Transverse colon (tissue), 4 donors: ENCODE results near the gene P4HB. TPM values are rescaled to one million over a fixed set of nuclear protein-coding genes. Genes with fewer than 3 reads are reported as not detected.

Experiments
- DNase-seq: peaks from one replicate; pipeline ENCODE4 v3.0.0-alpha.2; 2019
- H3K27ac ChIP-seq, 4 donors: fragments of 200-600 bp; sonication (generic); 2 replicates each; pipeline ENCODE4 v1.5.1; 2016 to 2018; ENCODE audit warnings: inconsistent platforms in 4 of 4
- H3K27me3 ChIP-seq: fragments of 200-600 bp; sonication (generic); 2 replicates; pipeline ENCODE4 v1.5.1; 2017; ENCODE audit warnings: inconsistent platforms
- H3K36me3 ChIP-seq, 4 donors: fragments of 200-600 bp; sonication (generic); 2 replicates each; pipeline ENCODE4 v1.5.1; 2017 to 2019; ENCODE audit warnings: inconsistent platforms in 4 of 4
- H3K4me1 ChIP-seq, 4 donors: fragments of 200-600 bp; sonication (generic); 2 replicates each; pipeline ENCODE4 v1.5.1; 2017 to 2020; ENCODE audit warnings: inconsistent platforms in 4 of 4
- H3K4me3 ChIP-seq, 4 donors: fragments of 200-600 bp; sonication (generic); 1 replicate in 1 of 4; 2 replicates in 3 of 4; pipeline versions ENCODE4 v1.5.1 to v1.6.1; 2017 to 2019; ENCODE audit warnings: inconsistent platforms in 4 of 4
- H3K9me3 ChIP-seq, 2 donors: fragments of 200-600 bp; sonication (generic); 2 replicates each; pipeline ENCODE4 v1.5.1; 2017 to 2019; ENCODE audit warnings: inconsistent platforms in 2 of 2
- CTCF ChIP-seq, 5 experiments: fragments of 200-600 bp in 3 of 5; fragments of 450-650 bp in 2 of 5; sonication (generic) in 3 of 5; IDR thresholded peaks; 1 replicate in 2 of 5; 2 replicates in 3 of 5; pipeline ENCODE4 v1.5.1; 2016 to 2017; ENCODE audit warnings: antibody characterized with exemption in 5 of 5, inconsistent platforms in 3 of 5, mild to moderate bottlenecking in 2 of 5, moderate library complexity in 1 of 5
- EP300 ChIP-seq: sonication (generic); formaldehyde crosslinking; IDR thresholded peaks from one replicate; pipeline ENCODE4 v1.6.1; 2017; ENCODE audit warnings: antibody characterized with exemption, low read depth
- POLR2A ChIP-seq: fragments of 450-650 bp; IDR thresholded peaks from one replicate; pipeline ENCODE4 v1.6.1; 2016; ENCODE audit warnings: antibody characterized with exemption, mild to moderate bottlenecking, moderate library complexity
- POLR2AphosphoS5 ChIP-seq, 3 donors: sonication (generic); formaldehyde crosslinking; IDR thresholded peaks; one replicate each; pipeline ENCODE4 v1.6.1; 2016; ENCODE audit warnings: antibody characterized with exemption in 3 of 3
- WGBS, 2 donors: methylation state at CpG; one replicate each; pipeline ENCODE4 v1.1.5; 2018; ENCODE audit warnings: low coverage in 1 of 2; 5-methylcytosine and 5-hydroxymethylcytosine counted together
- in situ Hi-C, 4 donors: fragments of 200-750 bp; cut with MboI; loops; one replicate each; pipeline versions ENCODE4 v1.15.0 to v1.15.1; 2017; ENCODE audit warnings: low sequenced_read_pairs in 3 of 4, low pct_ligation_motif_present in 1 of 4, low pct_unique_long_range_greater_than_20kb in 1 of 4
- intact Hi-C: fragments of 100-400 bp; cut with DNase I; formaldehyde crosslinking; loops from one replicate; pipeline ENCODE4 v1.15.1; 2023; ENCODE audit warnings: low total_unique reads
- total RNA-seq, 4 donors: library from RNA; depleted of rRNA; stranded (reverse); fragments of >200 nt; gene quantifications; one replicate each; pipeline ENCODE4 v1.1.0, GENCODE V29; 2016

P4HB gene
- total RNA-seq, 4 donors from 2014 or later = 486 to 732 (median 556) TPM

- WGBS, 2 donors = 0% methylated on average over 68 of the region's 74 CpGs; no CpG with 5 or more reads in 1 of the 2 donors
- Histone ChIP-seq H3K27ac (peak overlapping the region; percentile 96 to 97 (median 97)), H3K36me3 (no peaks in the 10 kb centered on the region), H3K9me3 (no peaks in the 10 kb centered on the region), H3K27me3 (no peaks in the 10 kb centered on the region), H3K4me1 (peaks cover 23 to 80% (median 52%) of the 10 kb centered on the region in 4 donors), H3K4me3 (peak overlapping the region; percentile 72 to 81 (median 78))
- intact Hi-C loops (no loop called here), in situ Hi-C loops (no loop called here)
- peak; percentile 99 for DNase-seq
- TF ChIP-seq POLR2AphosphoS5 (IDR thresholded peaks at IDR 0.05) = peak; percentile 99
- TF ChIP-seq POLR2A = peak; percentile 97
- peak in 3 of 5 experiments; percentile 5 to 50 (median 6) for TF ChIP-seq CTCF (IDR thresholded peaks at IDR 0.05)
- TF ChIP-seq EP300 = no peak
These were observed 627 bp upstream of the P4HB start for GRCh38 chr17:81860756-81861568.

GRCh38 chr17:81858967-81859905, 1.1 kb downstream of the P4HB start:
- H3K27me3 ChIP-seq = no peaks in the 10 kb centered on the region
- intact Hi-C loops = no loop called here
- H3K4me1 ChIP-seq = peaks cover 18 to 72% (median 42%) of the 10 kb centered on the region in 4 donors
- peaks cover 0 to 12% (median 4%) of the 10 kb centered on the region in 4 donors for H3K36me3 ChIP-seq
- 53% methylated on average over 23 of the region's 23 CpGs; no CpG with 5 or more reads in 1 of the 2 donors for WGBS, 2 donors
- in situ Hi-C loops = no loop called here
- no peaks in the 10 kb centered on the region for H3K9me3 ChIP-seq
- no peak for TF ChIP-seq POLR2AphosphoS5 (IDR thresholded peaks at IDR 0.05)
- DNase-seq = no peak
- H3K4me3 ChIP-seq = peak overlapping the region; percentile 80 to 96 (median 92)
- H3K27ac ChIP-seq = peak overlapping the region; percentile 92 to 99 (median 98)

GRCh38 chr17:81858170-81858966, 2.0 kb downstream of the P4HB start:
- in situ Hi-C loops (no loop called here), intact Hi-C loops (no loop called here)
- WGBS, 2 donors = 87% methylated on average over 30 of the region's 30 CpGs; no CpG with 5 or more reads in 1 of the 2 donors
- H3K36me3 ChIP-seq = peaks cover 0 to 20% (median 8%) of the 10 kb centered on the region in 4 donors
- peaks cover 18 to 64% (median 41%) of the 10 kb centered on the region in 4 donors for H3K4me1 ChIP-seq
- TF ChIP-seq CTCF (IDR thresholded peaks at IDR 0.05) = no peak
- no peak for TF ChIP-seq EP300
- TF ChIP-seq POLR2A = no peak
- no peak for TF ChIP-seq POLR2AphosphoS5 (IDR thresholded peaks at IDR 0.05)
- H3K4me3 ChIP-seq = peak overlapping the region in 2 of 4 donors; percentile 80 to 96
- DNase-seq = no peak
- H3K27me3 ChIP-seq = no peaks in the 10 kb centered on the region
- no peaks in the 10 kb centered on the region for H3K9me3 ChIP-seq
- H3K27ac ChIP-seq = peak overlapping the region in 3 of 4 donors; percentile 92 to 99 (median 97)

GRCh38 chr17:81854974-81855774, 5.2 kb downstream of the P4HB start:
- TF ChIP-seq POLR2AphosphoS5 (IDR thresholded peaks at IDR 0.05) (no peak), CTCF (IDR thresholded peaks at IDR 0.05) (no peak), POLR2A (no peak), EP300 (no peak)
- Histone ChIP-seq H3K9me3 (no peaks in the 10 kb centered on the region), H3K36me3 (peaks cover 0 to 49% (median 17%) of the 10 kb centered on the region in 4 donors), H3K27ac (no peak overlapping the region), H3K4me3 (no peak overlapping the region), H3K4me1 (peaks cover 11 to 44% (median 22%) of the 10 kb centered on the region in 4 donors), H3K27me3 (no peaks in the 10 kb centered on the region)
- 79% methylated on average over 26 of the region's 29 CpGs; no CpG with 5 or more reads in 1 of the 2 donors for WGBS, 2 donors
- in situ Hi-C loops = no loop called here
- intact Hi-C loops = no loop called here
- no peak for DNase-seq
